Stimulated activated CD4-positive, alpha-beta T cell treated with anti-CD3 and anti-CD28 coated beads, Interleukin-15, amount 100 ng/mL, for 24 hours (primary cell): ENCODE measurements around the gene GRIK1.

Experiments used
- DNase-seq: peaks from one replicate; pipeline ENCODE4 v3.0.0-alpha.2; 2020

The GRIK1 gene

DNA sequence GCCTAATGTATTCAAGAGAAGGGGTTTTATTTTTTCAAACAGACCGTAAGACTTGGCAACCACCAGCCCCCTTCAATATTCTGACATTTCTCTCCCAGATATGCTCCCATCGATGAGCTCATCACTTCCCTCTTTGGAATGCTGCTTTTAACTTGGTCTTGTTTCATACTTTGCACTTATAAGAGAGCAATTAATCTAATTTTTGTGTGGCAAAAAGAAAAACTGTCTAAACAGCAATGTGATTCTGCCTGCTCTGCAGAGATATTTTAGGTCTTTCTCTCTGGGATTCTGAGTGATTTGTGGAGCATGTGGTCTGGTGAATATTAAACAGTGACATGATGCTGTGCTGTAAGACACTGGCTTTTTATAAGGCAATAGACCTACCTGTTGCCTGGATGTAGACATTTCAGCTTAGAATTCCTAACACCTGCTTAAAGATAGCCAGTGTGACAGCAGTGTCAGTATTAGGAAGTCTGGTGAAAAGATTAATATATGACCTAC is 356.3 kb downstream of the GRIK1 start:
- no peak for DNase-seq

DNA sequence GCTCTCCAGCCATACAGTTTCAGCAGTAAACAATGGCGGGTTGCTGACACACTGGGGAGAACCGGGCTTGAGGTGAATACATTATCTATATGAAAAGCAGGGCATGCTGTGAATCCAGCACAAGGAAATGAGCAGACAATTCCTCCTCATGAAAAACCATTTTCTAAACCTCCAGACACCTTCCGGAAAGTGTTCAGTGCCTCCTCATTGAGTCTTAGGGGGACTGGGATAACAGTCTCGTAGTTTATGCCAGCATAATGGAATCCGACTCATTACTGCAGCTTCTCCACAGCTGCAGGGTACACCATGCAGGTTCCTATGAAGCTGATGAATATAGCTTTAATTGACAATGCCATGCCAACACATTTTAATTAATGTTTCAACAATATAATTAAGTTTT is 356.9 kb downstream of the GRIK1 start:
- DNase-seq, result no peak

DNA sequence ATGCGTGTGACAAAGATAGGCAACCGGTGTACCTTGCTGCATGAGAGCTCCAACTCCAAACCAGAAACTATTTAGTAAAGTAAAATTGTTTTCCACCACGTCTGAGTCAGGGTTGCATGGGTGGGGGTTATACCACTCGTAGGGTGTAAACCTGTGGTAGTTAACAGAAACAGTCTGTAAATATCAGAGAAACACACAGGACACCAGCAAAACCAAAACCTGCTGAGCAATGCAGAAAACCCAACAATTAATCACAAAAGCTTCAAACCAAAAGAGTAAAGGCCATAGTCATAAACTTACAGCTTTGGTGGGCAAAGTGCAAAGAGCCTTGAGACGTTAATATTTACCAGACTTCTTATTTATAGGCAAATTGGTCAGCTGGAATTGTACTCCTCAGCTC is 358.4 kb downstream of the GRIK1 start:
- no peak for DNase-seq

DNA sequence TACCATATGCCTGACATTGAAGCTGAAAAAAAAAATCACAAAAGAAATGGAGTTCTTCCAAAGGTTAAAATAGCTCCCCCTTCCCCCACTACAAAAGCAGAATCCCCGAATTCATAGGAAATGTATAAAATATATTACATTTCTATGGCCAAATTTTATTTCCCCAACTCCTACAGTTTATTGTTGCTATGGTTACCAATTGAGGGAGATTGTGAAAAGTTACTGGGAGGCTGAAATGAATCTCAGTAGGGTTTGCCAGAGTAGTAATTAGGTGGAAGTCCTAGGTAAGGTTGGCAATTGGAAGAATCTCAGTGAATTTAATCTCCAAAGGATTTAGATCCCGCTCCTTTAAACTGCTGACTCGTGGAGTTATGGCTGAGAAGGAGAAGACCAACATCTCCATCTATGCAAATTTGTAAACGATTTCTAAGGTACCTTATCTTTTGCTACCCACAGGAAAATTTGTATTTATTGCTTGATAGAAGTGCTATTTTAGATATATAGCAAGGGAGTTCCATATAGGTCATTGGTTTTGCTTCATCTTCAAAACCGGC is 359.0 kb downstream of the GRIK1 start:
- no peak for DNase-seq

DNA sequence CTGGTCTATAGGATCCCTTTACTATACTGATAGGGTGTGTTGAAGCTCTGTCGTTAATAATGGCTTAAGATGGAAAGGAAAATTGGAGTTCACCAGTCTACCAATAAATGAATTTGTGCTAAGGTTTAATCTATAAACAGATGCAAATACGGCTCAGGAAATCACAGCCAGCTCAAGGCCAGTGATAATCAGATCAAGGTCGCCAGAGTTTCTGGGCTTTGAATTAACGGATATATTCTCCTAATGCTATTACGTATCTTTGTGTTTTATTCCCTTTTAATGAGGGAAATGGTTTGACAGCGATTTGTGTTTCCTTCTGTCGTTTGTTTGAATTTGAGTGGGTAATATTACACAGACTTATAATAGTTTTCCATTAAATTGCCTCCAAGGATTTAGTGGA is 361.5 kb downstream of the GRIK1 start:
- no peak for DNase-seq

DNA sequence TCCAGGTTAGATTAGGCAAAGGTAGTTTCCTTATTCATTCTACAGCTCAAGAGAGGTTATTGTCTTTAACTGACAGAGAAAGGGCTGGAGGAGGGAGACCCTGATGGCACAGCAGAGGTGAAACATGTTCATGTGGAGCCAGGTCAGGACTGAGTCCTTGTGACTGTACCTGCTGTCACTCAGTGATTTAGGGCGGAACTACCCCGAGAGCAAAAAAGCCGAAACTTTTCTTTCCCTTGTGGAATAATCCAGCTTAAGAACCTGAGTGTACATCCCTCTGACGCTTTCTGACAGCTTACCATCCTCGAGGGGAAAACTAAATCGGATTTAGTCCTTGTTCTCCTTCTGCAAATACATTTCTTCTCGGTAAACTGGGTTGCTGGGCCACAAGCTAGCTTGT is 367.8 kb downstream of the GRIK1 start:
- DNase-seq, result no peak

DNA sequence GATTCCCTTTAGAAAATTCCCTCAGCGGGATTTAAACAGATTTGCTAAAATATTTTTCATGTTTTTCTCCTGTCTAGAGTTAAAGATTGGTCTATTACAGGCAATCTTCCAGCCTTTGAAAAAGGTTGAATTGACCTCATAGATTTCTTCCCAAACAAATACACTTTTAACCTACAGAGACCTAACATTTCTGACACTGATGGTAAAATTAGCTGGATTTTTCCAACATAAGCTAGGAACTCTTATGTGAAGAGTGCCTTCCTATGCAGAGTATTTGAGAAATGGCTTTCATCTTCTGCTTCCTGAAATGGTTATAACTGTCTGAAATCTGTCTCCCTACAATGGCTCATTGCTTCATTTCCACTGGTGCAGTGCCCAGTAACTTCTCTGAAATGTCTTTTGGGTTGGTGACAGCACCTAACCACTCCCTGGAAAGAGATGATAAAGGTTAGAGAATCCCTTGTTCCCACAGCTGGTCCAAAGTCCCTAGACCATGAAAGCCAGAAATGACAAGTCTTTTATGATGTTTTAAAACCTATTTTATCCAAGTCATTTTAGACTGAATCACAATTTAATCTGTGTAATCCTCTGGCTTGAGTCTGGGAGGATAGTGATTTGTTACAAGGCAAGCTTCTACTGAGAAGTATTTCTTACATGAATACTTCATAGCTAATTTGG is 371.6 kb downstream of the GRIK1 start:
- DNase-seq, result no peak

DNA sequence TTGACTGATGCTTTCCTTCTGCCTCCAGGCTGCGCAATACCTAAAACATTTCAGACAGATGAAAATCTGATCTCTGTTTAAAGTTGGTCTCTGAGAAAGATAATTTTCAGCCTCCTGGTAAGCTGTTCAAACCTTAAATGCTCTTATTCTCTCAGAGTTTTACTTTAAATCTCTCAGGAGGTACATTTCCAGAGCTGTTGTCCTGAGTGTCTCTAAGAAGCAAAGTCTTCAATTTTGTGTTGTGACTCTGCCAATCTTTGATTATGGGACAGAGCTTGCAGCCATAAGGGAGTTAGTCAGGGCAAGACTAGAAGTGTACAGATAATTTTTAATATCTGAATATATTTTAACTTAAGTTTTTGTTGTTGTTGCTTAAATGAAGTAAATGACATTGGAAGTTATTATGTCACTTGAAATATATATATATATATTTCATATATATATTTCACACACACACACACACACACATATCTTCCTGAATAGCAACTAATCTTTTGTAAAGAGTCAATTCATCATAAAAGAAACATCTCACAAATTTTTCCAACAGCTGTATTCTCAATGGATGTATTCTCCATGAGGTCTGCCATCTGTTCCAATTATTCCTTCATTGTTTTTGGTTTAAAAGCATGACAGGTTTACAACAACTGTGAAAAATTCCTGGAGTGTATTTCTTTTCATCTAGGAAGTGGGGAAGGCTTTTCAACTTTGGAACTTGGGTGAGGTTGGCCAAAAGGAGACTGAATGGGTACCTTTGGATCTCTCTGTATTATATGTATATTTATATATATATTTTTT is 381.7 kb downstream of the GRIK1 start:
- no peak for DNase-seq

DNA sequence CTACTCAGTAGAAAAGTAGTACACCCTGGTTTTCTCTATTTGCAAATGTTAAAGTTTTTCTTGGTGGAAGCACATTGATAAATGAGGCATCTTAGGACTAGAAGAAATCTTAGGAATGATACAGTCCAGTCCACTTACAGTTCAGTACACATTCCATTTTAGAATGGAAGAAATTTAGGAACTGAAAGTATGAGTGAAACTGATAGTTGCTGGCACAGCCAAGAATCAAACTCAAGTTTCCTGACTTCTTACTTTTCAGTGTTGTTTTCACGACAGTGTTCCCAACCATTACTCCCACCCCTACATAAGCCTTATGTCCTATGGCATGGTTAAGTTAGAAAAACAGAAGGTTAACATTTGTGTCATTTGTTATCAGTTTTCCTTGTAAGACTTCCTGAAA is 382.6 kb downstream of the GRIK1 start:
- DNase-seq, result no peak

DNA sequence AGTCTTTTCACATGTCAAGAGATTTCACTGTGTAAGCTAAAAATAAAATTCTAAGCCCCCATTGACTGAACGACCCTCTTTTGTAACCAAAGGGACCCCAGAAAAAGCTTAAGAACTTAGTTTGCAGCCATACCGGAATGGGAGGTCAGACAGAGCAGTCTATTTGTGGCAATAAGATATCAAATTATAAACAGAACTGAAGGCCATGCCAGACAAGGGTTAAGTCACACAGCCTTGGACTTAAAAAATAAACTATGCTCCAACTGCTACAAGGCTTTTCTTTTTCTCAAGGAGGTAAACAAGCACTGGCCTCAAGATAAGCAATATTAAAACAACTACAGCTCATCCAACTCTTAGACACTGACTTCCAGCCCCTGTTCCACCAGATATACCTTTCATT is 384.2 kb downstream of the GRIK1 start:
- no peak for DNase-seq

DNA sequence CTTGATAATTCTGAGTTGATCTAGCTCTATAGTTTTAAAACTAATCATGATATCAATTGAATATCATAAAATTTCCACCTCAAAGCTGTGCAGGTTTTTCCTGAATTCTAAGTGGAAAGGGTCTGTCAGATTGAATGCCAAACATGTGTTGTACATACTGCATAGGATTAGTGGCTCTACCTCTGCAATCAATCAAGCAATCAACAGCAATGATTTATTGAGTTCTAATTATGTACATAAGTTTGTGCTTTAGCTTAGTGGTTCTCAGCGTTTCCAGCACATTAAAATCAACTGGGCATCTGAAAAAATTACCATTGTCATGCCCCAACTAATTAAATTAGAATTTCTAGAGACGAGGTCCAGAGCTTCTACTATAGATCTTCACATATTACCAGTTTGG is 389.6 kb downstream of the GRIK1 start:
- DNase-seq, result no peak

DNA sequence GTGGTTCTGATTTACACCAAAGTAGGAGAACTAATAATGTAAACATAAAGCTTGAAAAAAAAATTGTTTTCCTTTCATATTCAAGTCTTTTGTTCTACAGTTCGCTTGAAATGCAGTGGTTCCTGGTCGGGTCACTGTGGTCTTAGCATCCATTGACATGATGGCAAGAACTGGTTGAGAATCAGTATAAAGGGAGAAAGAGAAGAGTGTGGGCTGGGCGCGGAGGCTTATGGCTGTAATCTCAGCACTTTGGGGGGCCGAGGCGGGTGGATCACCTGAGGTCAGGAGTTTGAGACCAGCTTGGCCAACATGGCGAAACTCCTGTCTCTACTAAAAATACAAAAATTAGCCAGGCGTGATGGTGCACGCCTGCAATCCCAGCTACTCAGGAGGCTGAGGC is 390.2 kb downstream of the GRIK1 start:
- DNase-seq, result no peak

DNA sequence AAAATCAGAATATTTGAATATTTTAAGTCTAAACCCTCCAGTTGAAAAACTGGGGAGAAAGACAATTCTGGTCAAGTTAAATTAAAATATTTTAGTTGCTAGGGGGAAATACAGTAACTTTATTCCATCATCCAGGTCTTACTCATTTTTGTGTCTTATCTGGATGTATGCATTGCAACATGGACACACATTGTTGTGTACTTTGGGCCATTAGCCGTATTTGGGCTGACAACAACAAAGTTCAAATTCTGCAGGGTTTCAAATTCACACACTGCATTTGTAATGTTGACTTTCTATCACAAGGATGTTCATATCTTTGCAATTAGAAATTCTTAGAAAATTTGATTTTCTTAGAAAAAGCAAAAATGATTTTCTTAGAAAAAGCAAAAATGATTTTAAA is 391.8 kb downstream of the GRIK1 start:
- DNase-seq, result no peak

DNA sequence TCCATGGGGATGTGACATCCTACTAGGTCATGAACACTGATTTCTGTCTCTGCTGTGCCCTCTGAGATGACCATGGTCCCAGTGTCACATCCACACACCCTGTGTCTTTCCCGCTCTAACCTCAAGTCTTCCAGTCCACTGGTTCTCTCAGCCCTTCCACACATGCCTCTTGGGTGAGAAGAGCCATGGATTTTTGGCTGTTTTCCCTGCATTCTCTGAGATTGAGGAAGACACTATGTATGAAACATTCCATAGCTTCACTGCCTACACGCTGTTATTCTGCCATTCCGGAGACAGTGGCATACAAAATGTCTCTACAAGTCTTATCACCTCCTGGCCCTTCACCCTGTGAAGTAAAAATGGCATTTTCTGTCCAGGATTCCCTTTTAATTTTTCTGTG is 393.7 kb downstream of the GRIK1 start:
- no peak for DNase-seq

DNA sequence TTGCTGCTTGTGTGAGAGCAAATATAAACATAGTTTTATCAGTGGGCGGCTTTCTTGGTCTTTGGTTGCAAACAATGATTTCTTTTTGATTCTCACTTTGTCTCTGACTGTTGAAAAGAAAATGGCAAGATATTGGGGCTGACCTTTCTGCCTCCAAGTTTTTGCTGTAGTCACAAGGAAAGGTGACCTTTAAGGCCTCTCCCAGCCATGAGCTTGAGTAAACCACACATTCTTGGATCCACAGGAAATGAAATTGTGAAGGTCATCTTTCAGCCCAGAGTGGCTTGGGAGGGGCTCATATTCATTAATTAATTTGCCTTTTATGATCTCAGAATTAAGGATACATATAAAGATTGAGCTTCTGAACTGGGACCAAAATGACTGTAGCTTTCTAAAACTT is 399.5 kb downstream of the GRIK1 start:
- DNase-seq, result no peak

DNA sequence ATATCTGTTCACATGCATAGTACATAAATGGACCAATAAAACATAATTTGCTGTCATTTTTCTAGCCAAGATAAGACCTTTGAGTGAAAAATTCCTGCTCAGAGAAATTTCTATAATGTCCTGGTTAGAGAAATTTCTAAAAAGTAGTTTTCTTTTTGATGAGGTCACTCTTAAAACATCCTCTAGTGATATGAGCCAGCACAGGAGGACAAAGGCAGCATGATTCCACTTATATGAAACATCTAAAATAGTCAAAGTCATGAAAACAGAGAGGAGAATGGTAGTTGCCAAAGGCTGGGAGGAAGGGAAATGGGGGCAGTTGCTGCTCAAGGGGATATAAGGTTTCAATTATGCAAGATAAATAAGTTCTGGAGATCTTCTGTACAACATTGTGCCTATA is 401.7 kb downstream of the GRIK1 start:
- no peak for DNase-seq

DNA sequence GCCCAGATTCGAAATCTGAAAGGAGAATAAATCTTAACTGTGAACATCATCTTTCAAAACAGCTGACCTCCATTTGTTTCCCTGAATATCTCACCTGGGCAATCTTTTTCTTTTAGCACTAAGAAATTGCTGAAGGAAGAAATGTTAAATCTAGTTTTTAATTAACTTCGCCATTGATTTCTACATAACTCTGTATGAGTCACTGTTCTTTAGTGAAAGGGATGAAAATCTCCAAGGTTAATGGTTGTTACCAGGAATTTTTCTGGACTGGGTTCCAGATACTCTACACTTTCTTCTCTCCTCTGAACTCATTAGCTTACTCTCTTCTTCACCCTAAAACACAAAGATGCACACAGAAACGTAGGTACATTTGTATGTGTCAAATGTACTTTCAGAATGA is 405.3 kb downstream of the GRIK1 start:
- no peak for DNase-seq

DNA sequence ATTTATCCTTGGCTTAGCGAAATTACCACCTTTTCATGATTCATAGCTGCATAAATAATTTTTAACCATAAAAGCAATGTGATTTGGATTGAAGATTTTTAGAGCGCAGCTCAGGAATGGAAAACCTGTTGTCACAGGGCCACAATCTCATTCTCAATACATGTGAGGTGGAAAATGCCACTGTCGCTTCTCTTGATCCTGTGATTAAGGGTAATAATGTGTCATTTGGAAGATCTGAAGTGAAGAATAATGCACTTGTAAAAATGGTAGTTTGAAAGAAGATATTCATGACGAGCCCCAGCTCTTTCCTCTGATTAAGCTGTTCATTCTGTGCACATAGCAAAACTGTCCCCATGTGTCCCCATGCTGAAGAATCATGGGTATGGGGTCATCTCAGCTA is 410.7 kb downstream of the GRIK1 start:
- DNase-seq, result no peak

DNA sequence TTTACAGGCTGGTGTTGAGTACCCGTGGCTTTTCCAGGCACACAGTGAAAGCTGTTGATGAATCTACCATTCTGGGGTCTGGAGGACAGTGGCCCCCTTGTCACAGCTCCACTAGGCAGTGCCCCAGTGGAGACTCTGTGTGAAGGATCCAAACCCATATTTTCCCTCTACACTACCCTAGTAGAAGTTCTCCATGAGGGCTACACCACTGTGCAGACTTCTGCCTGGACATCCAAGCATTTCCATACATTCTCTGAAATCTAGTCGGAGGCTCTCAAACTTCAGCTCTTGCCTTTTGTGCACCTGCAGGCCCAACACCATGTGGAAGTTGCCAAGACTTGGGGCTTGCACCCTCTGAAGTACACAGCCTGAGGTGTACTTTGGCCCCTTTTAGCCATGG is 413.3 kb downstream of the GRIK1 start:
- DNase-seq, result no peak

DNA sequence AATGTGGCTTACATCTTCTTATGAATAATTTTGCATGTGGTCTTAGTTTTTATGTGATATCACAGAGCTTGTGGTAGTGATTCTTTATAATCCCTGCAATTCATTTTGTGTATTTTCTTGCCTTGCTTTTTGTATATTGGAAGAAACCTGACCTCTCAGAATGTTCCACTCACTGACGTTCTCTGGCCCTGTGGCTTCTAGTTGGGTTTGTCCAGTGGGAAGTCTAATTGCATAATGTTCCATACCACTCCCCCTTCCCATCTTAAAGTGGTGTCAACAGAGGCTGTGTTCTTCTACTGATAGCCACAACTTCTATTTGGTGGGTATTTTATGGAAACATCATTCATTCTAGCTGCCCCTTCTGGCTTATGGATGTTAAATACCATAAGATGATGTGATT is 415.7 kb downstream of the GRIK1 start:
- DNase-seq, result no peak

DNA sequence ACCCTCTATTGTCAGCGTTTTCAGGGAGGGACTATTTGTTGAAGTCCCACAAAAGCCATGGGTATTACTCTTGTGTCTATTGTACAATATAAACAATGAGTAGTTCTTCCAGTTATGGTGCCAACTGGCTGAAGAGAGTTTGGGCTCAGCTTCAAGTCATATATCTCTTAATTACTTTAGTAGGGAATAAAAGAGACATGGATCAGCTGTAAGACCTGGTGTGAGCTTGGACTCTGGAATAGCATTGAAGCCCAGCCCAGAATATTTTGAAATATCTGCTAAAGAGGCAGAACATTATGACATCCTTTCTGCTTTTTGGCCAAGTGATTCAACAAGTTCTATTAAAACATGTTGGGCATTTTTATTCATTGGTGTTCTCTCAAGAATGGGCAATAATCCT is 416.1 kb downstream of the GRIK1 start:
- no peak for DNase-seq

DNA sequence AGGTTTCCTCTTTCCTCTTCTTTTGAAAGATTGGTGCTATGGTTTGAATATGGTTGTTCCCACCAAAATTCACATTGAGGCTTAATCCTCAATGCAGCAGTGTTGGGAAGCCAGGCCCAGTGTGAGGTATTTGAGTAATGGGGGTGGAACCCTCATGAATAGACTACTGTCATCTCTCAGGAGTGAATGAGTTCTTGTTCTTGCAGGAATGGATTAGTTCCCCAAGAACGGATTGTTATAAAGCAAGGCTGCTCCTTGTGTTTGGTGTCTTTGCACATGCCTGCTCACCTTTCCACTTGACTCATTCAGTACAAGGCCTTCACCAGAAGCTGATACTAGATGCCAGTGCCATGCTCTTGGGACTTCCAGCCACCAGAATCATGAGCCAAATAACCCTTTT is 417.9 kb downstream of the GRIK1 start:
- no peak for DNase-seq

DNA sequence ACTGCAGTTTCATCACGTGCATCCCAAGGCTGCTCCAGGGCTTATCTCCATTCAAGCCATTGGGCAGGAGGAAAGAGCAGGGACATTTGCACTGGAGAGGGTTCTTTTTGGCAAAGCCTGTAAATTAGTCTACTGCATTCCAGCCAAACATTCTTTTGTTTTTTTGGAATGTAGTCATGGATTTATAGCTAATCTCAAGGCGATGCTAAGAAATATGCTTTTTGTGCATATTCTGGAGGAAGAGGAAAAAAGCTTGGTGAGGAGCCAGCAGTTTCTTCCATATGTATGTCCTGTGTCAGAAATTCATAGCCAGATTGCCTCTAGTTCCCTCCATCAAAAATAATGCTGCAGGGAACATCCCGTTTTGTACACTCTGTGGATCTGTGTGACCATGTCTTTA is 419.6 kb downstream of the GRIK1 start:
- DNase-seq, result no peak

DNA sequence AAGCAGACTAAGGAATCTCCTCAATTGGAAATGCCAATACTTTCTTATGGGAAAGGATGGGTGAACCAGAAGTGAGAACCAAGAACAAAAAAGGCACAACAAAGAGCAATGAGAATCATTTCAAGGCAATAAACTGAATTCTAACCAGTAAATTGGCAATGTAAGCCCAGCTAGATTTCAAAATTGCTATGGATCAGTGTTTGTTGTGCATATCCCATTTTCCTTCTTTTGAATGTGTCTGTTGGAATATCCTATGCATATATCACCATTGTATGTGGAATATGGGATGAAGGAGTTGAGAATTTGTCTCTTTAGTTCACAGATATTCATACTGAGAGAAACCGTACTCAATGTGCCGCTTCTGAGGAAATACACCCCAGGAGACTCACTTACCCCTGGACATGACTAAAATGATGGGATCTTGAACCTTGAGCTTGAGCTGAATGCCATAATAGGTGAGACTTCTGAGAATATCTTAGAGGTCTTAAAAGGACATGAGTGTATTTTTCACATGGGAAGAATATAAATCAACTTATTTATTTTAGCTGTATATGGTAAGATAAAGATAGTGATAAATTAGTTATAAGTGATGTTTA is 425.0 kb downstream of the GRIK1 start:
- DNase-seq, result no peak
